Right lobe of liver (tissue), 6 donors: Measurements from ENCODE around the gene RPL37A. TPM values are rescaled to one million over a fixed set of nuclear protein-coding genes. Genes with fewer than 3 reads are reported as not detected.

ENCODE experiments used
- ATAC-seq, 4 donors: fragments of 200-7000 bp; cut with Tn5 transposase; one replicate each; pipeline ENCODE4 v1.9.1; 2020; ENCODE audit warnings: mild to moderate bottlenecking in 4 of 4, moderate library complexity in 4 of 4
- DNase-seq, 3 donors: peaks; one replicate each; pipeline ENCODE4 v3.0.0-alpha.2; 2020
- H3K27ac ChIP-seq, 3 donors: fragments of 200-600 bp; one replicate each; pipeline ENCODE4 v1.8.0; 2022
- H3K27me3 ChIP-seq, 2 donors: fragments of 200-600 bp; one replicate each; pipeline ENCODE4 v1.8.0; 2022
- H3K36me3 ChIP-seq, 4 donors: fragments of 200-600 bp; sonication (generic) in 1 of 4; one replicate each; pipeline versions ENCODE4 v1.5.1 to v1.8.0; 2017 to 2022; ENCODE audit warnings: control low read depth in 1 of 4
- H3K4me1 ChIP-seq, 4 donors: fragments of 200-600 bp; sonication (generic) in 1 of 4; one replicate each; pipeline versions ENCODE4 v1.5.1 to v1.8.0; 2017 to 2022; ENCODE audit warnings: control low read depth in 1 of 4
- H3K4me3 ChIP-seq, 3 donors: fragments of 200-600 bp; one replicate each; pipeline ENCODE4 v1.8.0; 2022
- H3K9me3 ChIP-seq, 4 donors: fragments of 200-600 bp; sonication (generic) in 1 of 4; one replicate each; pipeline versions ENCODE4 v1.5.1 to v1.8.0; 2017 to 2022; ENCODE audit warnings: control low read depth in 1 of 4
- POLR2A ChIP-seq: fragments of 450-650 bp; IDR thresholded peaks from one replicate; pipeline ENCODE4 v1.6.1; 2017; ENCODE audit warnings: antibody characterized with exemption, mild to moderate bottlenecking
- WGBS: methylation state at CpG from one replicate; pipeline ENCODE4 v1.1.6; 2018; ENCODE audit warnings: low coverage, low lambda C conversion rate; ENCODE audit not compliant: insufficient coverage; ENCODE audit errors: missing lambda C conversion rate; 5-methylcytosine and 5-hydroxymethylcytosine counted together
- intact Hi-C, 2 donors: fragments of 100-400 bp; cut with DNase I; formaldehyde crosslinking; loops; one replicate each; pipeline versions ENCODE4 v1.11.2 to v1.14.1; 2022
- total RNA-seq, 6 experiments: library from RNA; depleted of rRNA in 2 of 6; stranded (reverse); fragments of >200 nt in 2 of 6; fragmentation: NEBNext Ultra II Directional in 3 of 6; extraction: Animal tissue kit (Norgen Biotek cat#: 25700) in 3 of 6; gene quantifications; one replicate each; pipeline versions ENCODE4 v1.1.0 to v1.2.4, GENCODE V29; 2016 to 2023
- TF ChIP-seq, protein P1 (sequence below), 4 donors: fragments of 200-600 bp in 3 of 4; fragments of 450-650 bp in 1 of 4; IDR thresholded peaks; one replicate each; pipeline versions ENCODE4 v1.5.1 to v1.8.0; 2016 to 2022; ENCODE audit warnings: antibody characterized with exemption in 4 of 4, mild to moderate bottlenecking in 2 of 4
- donor health status: DM: no; HTN: yes; CAD: no.
- donor health status: DM: no; HTN: no; CAD: no.
- donor health status: DM: no; HTN: no; CAD: no.
- donor health status: DM: no; HTN: yes; CAD: no.
- donor health status: DM: no; HTN: yes; CAD: no.

Gene RPL37A
- total RNA-seq, 6 experiments from 2014 or later: 383 to 894 (median 710) TPM

GRCh38 chr2:216553093-216553478 is 54.4 kb downstream of the RPL37A start:
- H3K36me3 ChIP-seq: no peaks in the 10 kb centered on the region
- peak in 2 of 4 donors; percentile 15 to 74 for ATAC-seq

More at GRCh38 chr2:216553093-216553478, 54.4 kb downstream of the RPL37A start:
- Histone ChIP-seq H3K9me3 (no peaks in the 10 kb centered on the region), H3K4me1 (no peaks in the 10 kb centered on the region), H3K27ac (no peak overlapping the region), H3K4me3 (no peak overlapping the region), H3K27me3 (no peaks in the 10 kb centered on the region)
- 83% methylated on average over 1 of the region's 1 CpG for WGBS
- DNase-seq: no peak
- no peak for TF ChIP-seq POLR2A
- TF ChIP-seq, protein P1, sequence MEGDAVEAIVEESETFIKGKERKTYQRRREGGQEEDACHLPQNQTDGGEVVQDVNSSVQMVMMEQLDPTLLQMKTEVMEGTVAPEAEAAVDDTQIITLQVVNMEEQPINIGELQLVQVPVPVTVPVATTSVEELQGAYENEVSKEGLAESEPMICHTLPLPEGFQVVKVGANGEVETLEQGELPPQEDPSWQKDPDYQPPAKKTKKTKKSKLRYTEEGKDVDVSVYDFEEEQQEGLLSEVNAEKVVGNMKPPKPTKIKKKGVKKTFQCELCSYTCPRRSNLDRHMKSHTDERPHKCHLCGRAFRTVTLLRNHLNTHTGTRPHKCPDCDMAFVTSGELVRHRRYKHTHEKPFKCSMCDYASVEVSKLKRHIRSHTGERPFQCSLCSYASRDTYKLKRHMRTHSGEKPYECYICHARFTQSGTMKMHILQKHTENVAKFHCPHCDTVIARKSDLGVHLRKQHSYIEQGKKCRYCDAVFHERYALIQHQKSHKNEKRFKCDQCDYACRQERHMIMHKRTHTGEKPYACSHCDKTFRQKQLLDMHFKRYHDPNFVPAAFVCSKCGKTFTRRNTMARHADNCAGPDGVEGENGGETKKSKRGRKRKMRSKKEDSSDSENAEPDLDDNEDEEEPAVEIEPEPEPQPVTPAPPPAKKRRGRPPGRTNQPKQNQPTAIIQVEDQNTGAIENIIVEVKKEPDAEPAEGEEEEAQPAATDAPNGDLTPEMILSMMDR (IDR thresholded peaks at IDR 0.05): no peak
- intact Hi-C loops: no loop called here

Other genes starting within 250 kb of the RPL37A start
- not detected for gene MARCHF4, start 126.4 kb upstream of the RPL37A start, total RNA-seq
- 10 to 100 TPM in 1 of 6 experiments, 1 to 10 TPM in 5; 6.1 to 11.0 (median 7.9) TPM for gene SMARCAL1, start 86.4 kb upstream of the RPL37A start, total RNA-seq
- 1,000 to 10,000 TPM in 2 of 6 experiments, 100 to 1,000 TPM in 4; 276 to 1,091 (median 406) TPM for gene IGFBP2, start 134.6 kb downstream of the RPL37A start, total RNA-seq
- gene IGFBP5, start 196.7 kb downstream of the RPL37A start, total RNA-seq: 10 to 100 TPM; 13.7 to 76.0 (median 30.9) TPM